SU-DHL-6 (cell line): ENCODE data around the gene OXCT1.
"Not testable (repeated sequence)": the region's sequence is repeated elsewhere in the genome, so short reads cannot be mapped to it uniquely, and the experiment has no call there.

ENCODE experiments used
- H2AFZ ChIP-seq: fragments of 200-600 bp; sonication (generic); 2 replicates; pipeline ENCODE4 v1.6.1; 2014; ENCODE audit warnings: low read depth, mild to moderate bottlenecking, moderate library complexity, mixed read lengths, antibody characterized with exemption, low read length; ENCODE audit not compliant: severe bottlenecking
- H3F3A ChIP-seq: fragments of 200-600 bp; shearing (Covaris generic); 2 replicates; pipeline ENCODE4 v1.6.0; 2016; ENCODE audit warnings: antibody characterized with exemption, mild to moderate bottlenecking; ENCODE audit not compliant: insufficient read depth
- H3K27ac ChIP-seq: fragments of 200-600 bp; sonication (generic); 2 replicates; pipeline ENCODE4 v1.5.1; 2016; ENCODE audit warnings: low read depth, mild to moderate bottlenecking, low read length, moderate library complexity, mixed read lengths
- H3K27me3 ChIP-seq: fragments of 200-600 bp; sonication (generic), shearing (Covaris generic); 2 replicates; pipeline ENCODE4 v1.6.0; 2014; ENCODE audit warnings: mild to moderate bottlenecking, low read length
- H3K36me3 ChIP-seq: fragments of 200-600 bp; sonication (generic); 2 replicates; pipeline ENCODE4 v1.6.1; 2014; ENCODE audit warnings: mild to moderate bottlenecking, low read length, mixed read lengths
- H3K4me2 ChIP-seq: fragments of 300-600, 200-600 bp; shearing (Covaris generic), sonication (generic); 2 replicates; pipeline ENCODE4 v1.6.0; 2014; ENCODE audit warnings: low read length, low read depth, mild to moderate bottlenecking; ENCODE audit not compliant: poor library complexity, severe bottlenecking
- H3K4me3 ChIP-seq: fragments of 200-600 bp; sonication (generic); 2 replicates; pipeline ENCODE4 v1.5.1; 2014; ENCODE audit warnings: antibody characterized with exemption, low read length, mild to moderate bottlenecking, mixed read lengths; ENCODE audit not compliant: insufficient read depth, poor library complexity, severe bottlenecking
- H3K79me2 ChIP-seq: fragments of 200-600 bp; sonication (generic); 2 replicates; pipeline ENCODE4 v1.6.1; 2014; ENCODE audit warnings: mild to moderate bottlenecking, low read length, moderate library complexity; ENCODE audit not compliant: insufficient read depth
- H3K9ac ChIP-seq: fragments of 200-600 bp; sonication (generic); 2 replicates; pipeline ENCODE4 v1.7.0; 2014; ENCODE audit warnings: mild to moderate bottlenecking, low read length
- H3K9me2 ChIP-seq: fragments of 200-600 bp; sonication (generic); replicated peaks from 2 replicates; pipeline ENCODE4 v1.6.1; 2014; ENCODE audit warnings: low read length; ENCODE audit not compliant: insufficient read depth
- H3K9me3 ChIP-seq: fragments of 200-600 bp; sonication (generic); 2 replicates; pipeline ENCODE4 v1.6.1; 2014; ENCODE audit warnings: low read length, mixed read lengths; ENCODE audit not compliant: insufficient read depth
- H4K20me1 ChIP-seq: fragments of 200-600 bp; sonication (generic); 2 replicates; pipeline ENCODE4 v1.6.1; 2014; ENCODE audit warnings: low read depth, mild to moderate bottlenecking, antibody characterized with exemption, low read length, moderate library complexity, mixed read lengths
- EZH2phosphoT487 ChIP-seq: fragments of 200-600 bp; sonication (generic), shearing (Covaris generic); conservative IDR thresholded peaks from 2 replicates; pipeline ENCODE4 v1.6.1; 2018; ENCODE audit warnings: mild to moderate bottlenecking, antibody characterized with exemption, low read length, moderate library complexity, mixed read lengths
- TF ChIP-seq, protein P1 (sequence below): fragments of 200-600 bp; sonication (generic); IDR thresholded peaks from one replicate; pipeline ENCODE4 v1.5.1; 2017; ENCODE audit warnings: antibody characterized with exemption, mild to moderate bottlenecking, low read length, moderate library complexity; ENCODE audit not compliant: insufficient read depth, poor library complexity, severe bottlenecking

Gene OXCT1

DNA sequence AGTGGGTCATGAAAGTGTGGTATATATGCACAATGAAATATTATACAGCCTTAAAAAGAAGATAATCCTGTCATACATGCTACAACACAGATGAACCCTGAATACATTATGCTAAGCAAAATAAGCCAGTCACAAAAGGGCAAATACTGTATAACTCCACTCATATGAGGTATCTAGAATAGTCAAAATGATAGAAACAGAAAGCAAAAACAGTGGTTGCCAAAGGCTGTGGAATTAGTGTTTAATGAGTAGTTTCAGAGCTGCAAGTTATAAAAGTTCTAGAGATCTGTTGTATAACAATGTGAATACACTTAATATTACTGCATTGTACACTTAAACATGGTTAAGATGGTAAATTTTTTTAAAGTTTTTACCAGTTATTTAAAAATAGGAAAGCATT is 135.0 kb downstream of the OXCT1 start:
- no peaks in the 10 kb centered on the region for H3K9me3 ChIP-seq
- no peak overlapping the region for H3K27ac ChIP-seq
- no peaks in the 10 kb centered on the region for H4K20me1 ChIP-seq
- H3K36me3 ChIP-seq: peaks cover 26% of the 10 kb centered on the region
- H2AFZ ChIP-seq: no peak overlapping the region
- no peak overlapping the region for H3K4me2 ChIP-seq
- no peaks in the 10 kb centered on the region for H3K9me2 ChIP-seq
- H3K9ac ChIP-seq: no peak overlapping the region
- no peak for TF ChIP-seq EZH2phosphoT487
- TF ChIP-seq, protein P1, sequence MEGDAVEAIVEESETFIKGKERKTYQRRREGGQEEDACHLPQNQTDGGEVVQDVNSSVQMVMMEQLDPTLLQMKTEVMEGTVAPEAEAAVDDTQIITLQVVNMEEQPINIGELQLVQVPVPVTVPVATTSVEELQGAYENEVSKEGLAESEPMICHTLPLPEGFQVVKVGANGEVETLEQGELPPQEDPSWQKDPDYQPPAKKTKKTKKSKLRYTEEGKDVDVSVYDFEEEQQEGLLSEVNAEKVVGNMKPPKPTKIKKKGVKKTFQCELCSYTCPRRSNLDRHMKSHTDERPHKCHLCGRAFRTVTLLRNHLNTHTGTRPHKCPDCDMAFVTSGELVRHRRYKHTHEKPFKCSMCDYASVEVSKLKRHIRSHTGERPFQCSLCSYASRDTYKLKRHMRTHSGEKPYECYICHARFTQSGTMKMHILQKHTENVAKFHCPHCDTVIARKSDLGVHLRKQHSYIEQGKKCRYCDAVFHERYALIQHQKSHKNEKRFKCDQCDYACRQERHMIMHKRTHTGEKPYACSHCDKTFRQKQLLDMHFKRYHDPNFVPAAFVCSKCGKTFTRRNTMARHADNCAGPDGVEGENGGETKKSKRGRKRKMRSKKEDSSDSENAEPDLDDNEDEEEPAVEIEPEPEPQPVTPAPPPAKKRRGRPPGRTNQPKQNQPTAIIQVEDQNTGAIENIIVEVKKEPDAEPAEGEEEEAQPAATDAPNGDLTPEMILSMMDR: no peak
- no peaks in the 10 kb centered on the region for H3K27me3 ChIP-seq
- no peak overlapping the region for H3K4me3 ChIP-seq
- no peaks in the 10 kb centered on the region for H3K79me2 ChIP-seq
- H3F3A ChIP-seq: no peaks in the 10 kb centered on the region

DNA sequence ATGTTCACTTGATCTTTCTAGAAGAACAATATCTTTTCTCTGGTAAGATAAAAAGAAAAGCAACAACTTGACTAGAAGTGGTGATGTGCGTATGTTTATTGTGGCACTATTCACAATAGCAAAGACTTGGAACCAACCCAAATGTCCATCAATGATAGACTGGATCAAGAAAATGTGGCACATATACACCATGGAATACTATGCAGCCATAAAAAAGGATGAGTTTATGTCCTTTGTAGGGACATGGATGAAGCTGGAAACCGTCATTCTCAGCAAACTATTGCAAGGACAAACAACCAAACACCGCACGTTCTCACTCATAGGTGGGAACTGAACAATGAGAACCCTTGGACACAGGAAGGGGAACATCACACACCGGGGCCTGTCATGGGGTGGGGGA is 140.8 kb downstream of the OXCT1 start:
- H3K36me3 ChIP-seq, H3K9ac ChIP-seq, H3K9me2 ChIP-seq, H3F3A ChIP-seq, H2AFZ ChIP-seq, H4K20me1 ChIP-seq, H3K9me3 ChIP-seq, H3K27ac ChIP-seq, H3K27me3 ChIP-seq, H3K79me2 ChIP-seq, H3K4me2 ChIP-seq, H3K4me3 ChIP-seq: not testable (repeated sequence)

DNA sequence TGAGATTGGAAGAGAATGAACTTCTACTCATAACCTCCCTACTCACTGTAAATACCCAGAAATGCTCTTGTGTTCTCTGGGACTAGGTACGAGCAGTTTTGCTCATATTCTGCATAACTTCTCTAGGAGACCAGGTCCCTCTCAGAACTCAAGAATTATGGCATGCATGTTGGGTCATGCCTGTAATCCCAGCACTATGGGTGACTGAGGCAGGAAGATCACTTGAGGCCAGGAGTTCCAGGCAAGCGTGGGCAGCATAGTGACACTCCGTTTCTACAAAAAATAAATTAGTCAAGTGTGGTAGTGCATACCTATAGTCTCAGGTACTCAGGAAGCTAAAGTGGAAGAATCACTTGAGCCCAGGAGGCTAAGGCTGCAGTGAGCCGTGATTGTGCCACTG is 141.9 kb downstream of the OXCT1 start:
- H3K4me3 ChIP-seq: no peak overlapping the region
- H2AFZ ChIP-seq: no peak overlapping the region
- H3K27ac ChIP-seq: no peak overlapping the region
- H3K9me3 ChIP-seq: no peaks in the 10 kb centered on the region
- H3F3A ChIP-seq: no peaks in the 10 kb centered on the region
- H4K20me1 ChIP-seq: no peaks in the 10 kb centered on the region
- H3K9me2 ChIP-seq: no peaks in the 10 kb centered on the region
- H3K27me3 ChIP-seq: no peaks in the 10 kb centered on the region
- H3K36me3 ChIP-seq: no peaks in the 10 kb centered on the region
- no peaks in the 10 kb centered on the region for H3K79me2 ChIP-seq
- H3K9ac ChIP-seq: no peak overlapping the region
- no peak overlapping the region for H3K4me2 ChIP-seq
- TF ChIP-seq, protein P1: no peak
- no peak for TF ChIP-seq EZH2phosphoT487

DNA sequence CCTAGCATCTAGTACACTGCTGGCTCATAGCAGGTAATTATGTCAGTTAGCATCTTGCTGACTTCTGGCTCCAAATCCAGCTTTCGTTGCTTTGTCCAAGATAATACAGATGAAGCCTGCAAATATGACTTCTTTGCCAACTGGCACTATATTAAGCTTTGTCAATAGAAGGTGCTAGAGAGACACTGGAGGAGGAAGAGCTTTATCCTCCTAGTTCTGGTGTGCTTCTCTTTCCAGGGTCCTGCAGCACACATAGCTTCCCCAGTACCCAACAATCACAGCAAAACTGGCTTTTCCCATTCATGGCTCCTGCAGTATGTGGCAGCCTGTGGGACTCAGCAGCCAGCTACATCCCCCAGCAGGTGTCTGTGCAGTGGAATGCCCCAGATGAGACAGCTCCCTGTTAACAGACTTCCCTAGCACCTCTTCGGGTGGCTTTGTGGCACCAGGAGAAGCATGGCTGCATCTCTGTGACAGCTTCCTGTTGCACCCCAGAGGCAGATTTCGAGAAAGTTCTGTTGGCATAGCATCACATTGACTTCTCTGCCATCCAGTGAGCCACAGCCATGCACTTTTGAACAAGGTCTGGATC is 147.8 kb downstream of the OXCT1 start:
- Histone ChIP-seq H3K79me2 (no peaks in the 10 kb centered on the region), H4K20me1 (no peaks in the 10 kb centered on the region), H3K4me3 (no peak overlapping the region), H3K27me3 (no peaks in the 10 kb centered on the region), H3K27ac (no peak overlapping the region), H3K36me3 (no peaks in the 10 kb centered on the region), H3K9ac (no peak overlapping the region), H3K4me2 (no peak overlapping the region), H3K9me2 (no peaks in the 10 kb centered on the region), H2AFZ (no peak overlapping the region), H3F3A (no peaks in the 10 kb centered on the region), H3K9me3 (no peaks in the 10 kb centered on the region)
- TF ChIP-seq, protein P1: no peak
- no peak for TF ChIP-seq EZH2phosphoT487
